Measurements from ENCODE around the gene COX5A.

Gene COX5A

DNA sequence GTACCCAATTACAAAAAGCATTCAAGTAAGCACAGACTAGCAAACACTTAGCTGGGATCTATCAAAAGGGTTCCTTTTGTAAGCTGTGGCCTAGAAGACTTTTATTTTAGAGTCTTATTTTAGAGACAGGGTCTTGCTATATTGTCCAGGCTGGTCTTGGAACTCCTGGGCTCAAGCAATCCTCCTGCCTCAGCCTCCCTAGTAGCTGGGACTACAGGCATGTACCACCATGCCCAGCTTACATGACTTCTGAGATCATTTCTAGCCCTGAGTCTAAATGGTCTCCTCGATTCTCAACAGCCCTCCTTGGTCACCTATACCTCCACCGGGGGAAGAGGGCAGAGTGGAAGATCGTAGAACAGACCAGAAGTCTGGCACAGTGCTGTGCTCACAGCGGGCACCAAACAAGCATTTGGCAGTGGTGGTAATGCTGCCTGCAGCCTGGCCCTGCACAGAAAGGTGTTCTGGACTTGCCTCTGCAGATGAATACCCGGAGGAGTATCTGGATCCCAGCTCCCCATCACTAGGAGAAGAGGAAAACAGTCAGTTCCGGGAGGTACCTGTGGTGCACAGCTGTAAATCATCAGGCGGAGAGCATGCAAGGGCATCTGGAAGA is 33.6 kb downstream of the COX5A start:
- Histone ChIP-seq H3K36me3 (ENCODE audit: insufficient read depth) (no peaks in the 10 kb centered on the region), H4K20me1 (ENCODE audit: insufficient read depth) (no peaks in the 10 kb centered on the region), H3K79me2 (ENCODE audit: insufficient read depth, low read depth) (no peaks in the 10 kb centered on the region; the same call in 1 of the 2 replicates), H3K4me3 (IDR thresholded peaks at IDR 0.05; ENCODE audit: insufficient read depth, low read depth, low read length) (no peak overlapping the region), H3K4me1 (ENCODE audit: low read depth, poor library complexity, severe bottlenecking) (peaks cover 29% of the 10 kb centered on the region), H3K27ac (no peak overlapping the region), H3K4me2 (no peak overlapping the region), H3K27me3 (ENCODE audit: insufficient read depth, low read depth) (no peaks in the 10 kb centered on the region), H2AFZ (ENCODE audit: low read depth) (no peak overlapping the region), H3K9ac (no peak overlapping the region)
- TF ChIP-seq, protein P1, sequence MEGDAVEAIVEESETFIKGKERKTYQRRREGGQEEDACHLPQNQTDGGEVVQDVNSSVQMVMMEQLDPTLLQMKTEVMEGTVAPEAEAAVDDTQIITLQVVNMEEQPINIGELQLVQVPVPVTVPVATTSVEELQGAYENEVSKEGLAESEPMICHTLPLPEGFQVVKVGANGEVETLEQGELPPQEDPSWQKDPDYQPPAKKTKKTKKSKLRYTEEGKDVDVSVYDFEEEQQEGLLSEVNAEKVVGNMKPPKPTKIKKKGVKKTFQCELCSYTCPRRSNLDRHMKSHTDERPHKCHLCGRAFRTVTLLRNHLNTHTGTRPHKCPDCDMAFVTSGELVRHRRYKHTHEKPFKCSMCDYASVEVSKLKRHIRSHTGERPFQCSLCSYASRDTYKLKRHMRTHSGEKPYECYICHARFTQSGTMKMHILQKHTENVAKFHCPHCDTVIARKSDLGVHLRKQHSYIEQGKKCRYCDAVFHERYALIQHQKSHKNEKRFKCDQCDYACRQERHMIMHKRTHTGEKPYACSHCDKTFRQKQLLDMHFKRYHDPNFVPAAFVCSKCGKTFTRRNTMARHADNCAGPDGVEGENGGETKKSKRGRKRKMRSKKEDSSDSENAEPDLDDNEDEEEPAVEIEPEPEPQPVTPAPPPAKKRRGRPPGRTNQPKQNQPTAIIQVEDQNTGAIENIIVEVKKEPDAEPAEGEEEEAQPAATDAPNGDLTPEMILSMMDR (conservative IDR thresholded peaks at IDR 0.05; ENCODE audit: low read depth, low read length): no peak

DNA sequence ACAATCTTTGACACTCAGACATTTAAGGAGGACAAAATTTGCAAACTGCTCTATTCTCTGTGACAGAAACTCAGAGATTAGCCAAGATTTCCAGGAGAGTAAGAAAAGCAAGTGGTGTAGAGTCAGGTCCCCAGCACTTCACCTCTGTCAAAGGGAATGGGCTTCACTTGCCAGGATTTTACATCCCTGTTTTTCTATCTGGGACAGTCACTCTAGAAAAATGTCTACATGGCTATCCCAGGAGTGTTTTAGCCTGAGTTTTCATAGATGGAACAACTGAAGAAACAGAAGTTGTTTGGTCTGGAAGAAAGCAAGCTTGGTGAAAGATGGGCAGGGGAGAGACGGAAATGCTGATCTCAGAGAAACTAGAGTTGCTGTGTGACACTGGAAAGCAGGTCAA is 34.2 kb downstream of the COX5A start:
- TF ChIP-seq, protein P1 (conservative IDR thresholded peaks at IDR 0.05; ENCODE audit: low read depth, low read length): no peak

DNA sequence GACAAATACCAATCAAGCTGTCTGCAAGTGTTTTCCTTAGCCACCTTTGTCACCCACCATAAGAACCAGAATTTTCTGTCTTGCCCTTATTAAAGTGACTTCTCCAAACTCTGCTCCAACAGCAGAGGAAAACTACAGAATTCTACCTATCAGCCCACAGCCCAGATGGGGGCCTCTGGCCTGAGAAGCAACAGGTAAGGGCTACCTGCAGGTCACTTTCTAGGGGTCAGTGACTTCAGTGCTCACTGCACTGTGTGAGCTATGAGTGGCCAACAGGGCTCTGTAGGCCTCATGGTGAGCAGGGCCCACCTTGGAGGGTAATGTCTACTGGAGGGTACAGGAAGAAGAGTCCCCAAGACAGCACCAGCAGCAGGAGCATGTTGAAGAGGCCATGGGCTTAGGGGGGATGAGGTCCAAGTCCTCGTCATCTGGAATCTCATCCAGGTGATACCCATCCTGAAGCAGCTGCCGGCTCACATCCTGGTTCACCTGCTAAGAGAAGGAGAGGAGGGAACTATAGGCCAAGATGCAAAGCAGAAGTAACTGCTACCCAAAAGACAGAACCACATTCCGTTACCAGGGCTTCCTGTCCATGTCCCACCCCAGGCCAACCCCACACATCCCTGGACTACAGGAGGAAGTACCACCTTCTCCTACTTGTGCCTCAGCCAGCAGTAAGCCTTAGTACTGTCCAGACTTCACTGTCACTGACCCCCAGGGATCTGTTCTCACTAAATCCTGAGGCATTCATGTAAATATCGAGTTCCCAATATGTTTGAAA is 35.4 kb downstream of the COX5A start:
- TF ChIP-seq, protein P1 (conservative IDR thresholded peaks at IDR 0.05; ENCODE audit: low read depth, low read length): no peak

More for the DNA sequence above, 34.2 kb downstream of the COX5A start:
- H3K9ac ChIP-seq: no peak overlapping the region
- H3K27me3 ChIP-seq (ENCODE audit: insufficient read depth, low read depth): no peaks in the 10 kb centered on the region
- no peaks in the 10 kb centered on the region for H3K36me3 ChIP-seq (ENCODE audit: insufficient read depth)
- H3K4me2 ChIP-seq: no peak overlapping the region
- no peaks in the 10 kb centered on the region; the same call in 1 of the 2 replicates for H3K79me2 ChIP-seq (ENCODE audit: insufficient read depth, low read depth)
- H2AFZ ChIP-seq (ENCODE audit: low read depth): no peak overlapping the region
- H3K27ac ChIP-seq: no peak overlapping the region
- no peak overlapping the region for H3K4me3 ChIP-seq (IDR thresholded peaks at IDR 0.05; ENCODE audit: insufficient read depth, low read depth, low read length)
- H4K20me1 ChIP-seq (ENCODE audit: insufficient read depth): no peaks in the 10 kb centered on the region
- H3K4me1 ChIP-seq (ENCODE audit: low read depth, poor library complexity, severe bottlenecking): peaks cover 35% of the 10 kb centered on the region

GRCh38 chr15:74901612-74902063 is 36.2 kb downstream of the COX5A start:
- peaks cover 32% of the 10 kb centered on the region for H3K4me1 ChIP-seq (ENCODE audit: low read depth, poor library complexity, severe bottlenecking)
- H3K27ac ChIP-seq: no peak overlapping the region
- H3K9ac ChIP-seq: no peak overlapping the region
- H3K79me2 ChIP-seq (ENCODE audit: insufficient read depth, low read depth): no peaks in the 10 kb centered on the region; the same call in 1 of the 2 replicates
- no peak overlapping the region for H2AFZ ChIP-seq (ENCODE audit: low read depth)
- no peak overlapping the region for H3K4me2 ChIP-seq
- H4K20me1 ChIP-seq (ENCODE audit: insufficient read depth): no peaks in the 10 kb centered on the region
- no peak overlapping the region for H3K4me3 ChIP-seq (IDR thresholded peaks at IDR 0.05; ENCODE audit: insufficient read depth, low read depth, low read length)
- H3K27me3 ChIP-seq (ENCODE audit: insufficient read depth, low read depth): no peaks in the 10 kb centered on the region
- TF ChIP-seq, protein P1 (conservative IDR thresholded peaks at IDR 0.05; ENCODE audit: low read depth, low read length): peak; percentile 95
- H3K36me3 ChIP-seq (ENCODE audit: insufficient read depth): no peaks in the 10 kb centered on the region

More for the DNA sequence above, 35.4 kb downstream of the COX5A start:
- no peak overlapping the region for H3K4me3 ChIP-seq (IDR thresholded peaks at IDR 0.05; ENCODE audit: insufficient read depth, low read depth, low read length)
- no peak overlapping the region for H2AFZ ChIP-seq (ENCODE audit: low read depth)
- H3K4me1 ChIP-seq (ENCODE audit: low read depth, poor library complexity, severe bottlenecking): peaks cover 37% of the 10 kb centered on the region
- no peaks in the 10 kb centered on the region for H3K27me3 ChIP-seq (ENCODE audit: insufficient read depth, low read depth)
- H4K20me1 ChIP-seq (ENCODE audit: insufficient read depth): no peaks in the 10 kb centered on the region
- H3K36me3 ChIP-seq (ENCODE audit: insufficient read depth): no peaks in the 10 kb centered on the region
- H3K79me2 ChIP-seq (ENCODE audit: insufficient read depth, low read depth): no peaks in the 10 kb centered on the region; the same call in 1 of the 2 replicates
- H3K27ac ChIP-seq: no peak overlapping the region
- H3K4me2 ChIP-seq: no peak overlapping the region
- no peak overlapping the region for H3K9ac ChIP-seq

All from KMS-11 (cell line).